CD4-positive, alpha-beta T cell treated with Interleukin-2 at 100 ng/mL for 4 hours (primary cell): ENCODE measurements around the gene NRG3.

Experiments
- DNase-seq: peaks from one replicate; pipeline ENCODE4 v3.0.0-alpha.2; 2020; ENCODE audit warnings: low spot score

NRG3 gene

GRCh38 chr10:81874875-81875466 lies at the start of gene NRG3:
TSS of gene NRG3 (plus strand) at chr10:81875194.
- no peak for DNase-seq

- no peak for DNase-seq
Observed at GRCh38 chr10:81828251-81828650, 46.7 kb upstream of the NRG3 start.

GRCh38 chr10:81831060-81831459 lies 43.9 kb upstream of the NRG3 start:
- DNase-seq: no peak

- DNase-seq: no peak
Observed at GRCh38 chr10:81838950-81839349, 36.0 kb upstream of the NRG3 start.

GRCh38 chr10:81843042-81843441 lies 32.0 kb upstream of the NRG3 start:
- no peak for DNase-seq

GRCh38 chr10:81847675-81848074 lies 27.3 kb upstream of the NRG3 start:
- DNase-seq: no peak

GRCh38 chr10:81848514-81848913 lies 26.5 kb upstream of the NRG3 start:
- DNase-seq: no peak

- DNase-seq: no peak
Observed at GRCh38 chr10:81848931-81849330, 26.1 kb upstream of the NRG3 start.

- no peak for DNase-seq
Observed at GRCh38 chr10:81862596-81862995, 12.4 kb upstream of the NRG3 start.

GRCh38 chr10:81863771-81864170 lies 11.2 kb upstream of the NRG3 start:
- DNase-seq: no peak

GRCh38 chr10:81865581-81865980 lies 9.4 kb upstream of the NRG3 start:
- no peak for DNase-seq

- no peak for DNase-seq
Observed at GRCh38 chr10:81866753-81867152, 8.2 kb upstream of the NRG3 start.

- DNase-seq: no peak
Observed at GRCh38 chr10:81870472-81870871, 4.5 kb upstream of the NRG3 start.

- DNase-seq: no peak
Observed at GRCh38 chr10:81871558-81871957, 3.4 kb upstream of the NRG3 start.

GRCh38 chr10:81872206-81872862 lies 2.7 kb upstream of the NRG3 start:
- DNase-seq: no peak

- DNase-seq: no peak
Observed at GRCh38 chr10:81873231-81873931, 1.6 kb upstream of the NRG3 start.

GRCh38 chr10:81873932-81874816 lies 820 bp upstream of the NRG3 start:
- DNase-seq: no peak

GRCh38 chr10:81875467-81876252 lies 666 bp downstream of the NRG3 start:
- no peak for DNase-seq

- DNase-seq: no peak
Observed at GRCh38 chr10:81876253-81877077, 1.5 kb downstream of the NRG3 start.

GRCh38 chr10:81877596-81877995 lies 2.6 kb downstream of the NRG3 start:
- DNase-seq: no peak

- no peak for DNase-seq
Observed at GRCh38 chr10:81882011-81882410, 7.0 kb downstream of the NRG3 start.
